SK-N-SH (cell line): ENCODE measurements around the gene MRPL51. TPM values are rescaled to one million over a fixed set of nuclear protein-coding genes. Genes with fewer than 3 reads are reported as not detected.

Experiments used
- CTCF ChIA-PET: fragments of 300-600, 350-600 bp; formaldehyde crosslinking; extraction: SDS; loops from one replicate; lab custom pipeline; 2021; lab: Yijun Ruan, JAX
- POLR2A ChIA-PET: fragments of 350-600 bp; sonication (Branson Sonifier 250); formaldehyde crosslinking; extraction: SDS; loops from one replicate; lab custom pipeline; 2020; ENCODE audit warnings: antibody characterized with exemption, inconsistent platforms; lab: Yijun Ruan, JAX
- DNase-seq: peaks from one replicate; pipeline ENCODE4 v3.0.0; 2012
- H2AFZ ChIP-seq: fragments of 200-600 bp; sonication (generic); 2 replicates; pipeline ENCODE4 v1.8.1; 2016; ENCODE audit warnings: antibody characterized with exemption, mild to moderate bottlenecking, low read depth
- H3F3A ChIP-seq: fragments of 200-600 bp; sonication (generic); replicated peaks from 2 replicates; pipeline ENCODE3; 2016; ENCODE audit warnings: antibody characterized with exemption, mild to moderate bottlenecking; ENCODE audit not compliant: insufficient read depth
- H3K27ac ChIP-seq, 2 experiments: fragments of 200-500 bp in 1 of 2; fragments of 200-600 bp in 1 of 2; sonication (Bioruptor generic) in 1 of 2; sonication (generic), shearing (Covaris generic) in 1 of 2; 2 replicates each; pipeline versions ENCODE4 v1.5.1 to v1.6.1; 2014 to 2016; ENCODE audit warnings: low read depth in 2 of 2, inconsistent platforms in 1 of 2, low read length in 1 of 2, mild to moderate bottlenecking in 1 of 2, mixed read lengths in 1 of 2
- H3K27me3 ChIP-seq: fragments of 200-600 bp; sonication (generic), shearing (Covaris generic); 2 replicates; pipeline ENCODE4 v1.6.1; 2016; ENCODE audit warnings: mixed run types; ENCODE audit not compliant: insufficient read depth
- H3K36me3 ChIP-seq, 2 experiments: fragments of 200-500 bp in 1 of 2; fragments of 200-600 bp in 1 of 2; sonication (Bioruptor generic) in 1 of 2; sonication (generic) in 1 of 2; replicated peaks in 1 of 2; 2 replicates each; pipeline versions ENCODE3 to v1.5.1; 2014 to 2016; ENCODE audit warnings: low read length in 1 of 2, mild to moderate bottlenecking in 1 of 2; ENCODE audit not compliant: insufficient read depth in 2 of 2, control insufficient read depth in 1 of 2
- H3K4me1 ChIP-seq, 2 experiments: fragments of 200-500 bp in 1 of 2; fragments of 200-600 bp in 1 of 2; sonication (Bioruptor generic) in 1 of 2; sonication (generic), shearing (Covaris generic) in 1 of 2; 2 replicates each; pipeline versions ENCODE4 v1.5.1 to v1.6.1; 2014 to 2016; ENCODE audit warnings: low read depth in 1 of 2, low read length in 1 of 2, mixed run types in 1 of 2; ENCODE audit not compliant: insufficient read depth in 2 of 2, control insufficient read depth in 1 of 2
- H3K4me2 ChIP-seq: fragments of 200-600 bp; sonication (generic), shearing (Covaris generic); 2 replicates; pipeline ENCODE4 v1.6.1; 2017; ENCODE audit warnings: mixed run types
- H3K4me3 ChIP-seq, 2 experiments: fragments of 200-500 bp in 1 of 2; fragments of 200-600 bp in 1 of 2; sonication (Bioruptor generic) in 1 of 2; sonication (generic), shearing (Covaris generic) in 1 of 2; 2 replicates each; pipeline versions ENCODE4 v1.5.1 to v1.8.1; 2014 to 2016; ENCODE audit warnings: low read depth in 2 of 2, inconsistent platforms in 1 of 2, low read length in 1 of 2, mild to moderate bottlenecking in 1 of 2, mixed read lengths in 1 of 2, moderate library complexity in 1 of 2
- H3K79me2 ChIP-seq: fragments of 200-600 bp; sonication (generic); 2 replicates; pipeline ENCODE4 v1.8.1; 2017; ENCODE audit warnings: mild to moderate bottlenecking; ENCODE audit not compliant: insufficient read depth
- H3K9ac ChIP-seq: fragments of 200-600 bp; sonication (generic); 2 replicates; pipeline ENCODE4 v1.6.1; 2017; ENCODE audit warnings: mixed run types
- H3K9me2 ChIP-seq: fragments of 200-600 bp; sonication (generic); 2 replicates; pipeline ENCODE4 v1.6.1; 2017; ENCODE audit warnings: mixed run types
- H3K9me3 ChIP-seq: fragments of 200-600 bp; sonication (generic); 2 replicates; pipeline ENCODE4 v1.6.1; 2017; ENCODE audit warnings: mixed run types, mild to moderate bottlenecking, moderate library complexity
- H4K20me1 ChIP-seq: fragments of 200-600 bp; sonication (generic); 2 replicates; pipeline ENCODE4 v1.6.1; 2017; ENCODE audit warnings: mild to moderate bottlenecking, mixed run types; ENCODE audit not compliant: insufficient read depth
- CHD2 ChIP-seq: fragments of 150-350 bp; IDR thresholded peaks from 2 replicates; pipeline ENCODE4 v1.6.1; 2018; ENCODE audit warnings: low read length; ENCODE audit not compliant: partially characterized antibody
- FOXJ3 ChIP-seq: sonication (generic); formaldehyde crosslinking; IDR thresholded peaks from 2 replicates; pipeline ENCODE4 v1.5.1; 2020; ENCODE audit warnings: mild to moderate bottlenecking, missing genetic modification reagents
- FOXM1 ChIP-seq: IDR thresholded peaks from 2 replicates; pipeline ENCODE4 v1.4.0; 2012; ENCODE audit warnings: low read depth, mild to moderate bottlenecking
- GABPA ChIP-seq: IDR thresholded peaks from 2 replicates; pipeline ENCODE4 v1.4.0; 2012; ENCODE audit warnings: low read depth, mild to moderate bottlenecking
- JUND ChIP-seq: IDR thresholded peaks from 2 replicates; pipeline ENCODE4 v1.4.0; 2012
- MAX ChIP-seq: IDR thresholded peaks from 2 replicates; pipeline ENCODE4 v1.4.0; 2012; ENCODE audit warnings: low read depth
- MEF2A ChIP-seq: IDR thresholded peaks from 2 replicates; pipeline ENCODE4 v1.4.0; 2012; ENCODE audit warnings: low read depth, borderline replicate concordance
- PBX3 ChIP-seq: IDR thresholded peaks from 2 replicates; pipeline ENCODE4; 2012
- RCOR1 ChIP-seq: fragments of 150-350 bp; IDR thresholded peaks from 2 replicates; pipeline ENCODE4 v1.6.1; 2017; ENCODE audit warnings: antibody characterized with exemption, low read length
- RFX5 ChIP-seq: IDR thresholded peaks from 2 replicates; pipeline ENCODE4 v1.6.1; 2012; ENCODE audit warnings: mild to moderate bottlenecking, improper control_type of control experiment, low read length
- RXRA ChIP-seq: IDR thresholded peaks from 2 replicates; pipeline ENCODE4 v1.4.0; 2012; ENCODE audit warnings: low read depth, mild to moderate bottlenecking, borderline replicate concordance
- SMC3 ChIP-seq: IDR thresholded peaks from 2 replicates; pipeline ENCODE4 v1.6.1; 2012; ENCODE audit warnings: low read depth, low read length, improper control_type of control experiment
- TAF1 ChIP-seq: IDR thresholded peaks from 2 replicates; pipeline ENCODE4 v1.6.1; 2012; ENCODE audit warnings: low read depth, mild to moderate bottlenecking, low read length, moderate library complexity, borderline replicate concordance
- TCF12 ChIP-seq: IDR thresholded peaks from 2 replicates; pipeline ENCODE4 v1.4.0; 2012
- TEAD4 ChIP-seq: IDR thresholded peaks from 2 replicates; pipeline ENCODE4 v1.4.0; 2012; ENCODE audit warnings: mild to moderate bottlenecking, borderline replicate concordance; ENCODE audit not compliant: insufficient read depth
- USF1 ChIP-seq: IDR thresholded peaks from 2 replicates; pipeline ENCODE4 v1.4.0; 2012; ENCODE audit warnings: low read depth, borderline replicate concordance
- USF2 ChIP-seq: fragments of 150-350 bp; IDR thresholded peaks from 2 replicates; pipeline ENCODE4 v1.6.1; 2017; ENCODE audit warnings: antibody characterized with exemption, low read length, low read depth, borderline replicate concordance
- WGBS: methylation state at CpG from one replicate; pipeline ENCODE4 v1.1.6; 2017; ENCODE audit warnings: low lambda C conversion rate; 5-methylcytosine and 5-hydroxymethylcytosine counted together
- polyA plus RNA-seq, 3 experiments: library from polyadenylated mRNA; depleted of rRNA; stranded (reverse); fragments of >200 nt; gene quantifications; 2 replicates each; pipeline ENCODE4 v1.2.3, GENCODE V29; 2012

The MRPL51 gene
- polyA plus RNA-seq, 1 of the 3 experiments (the other 2 are of a cell fraction), result 189 TPM

GRCh38 chr12:6462234-6462995 is 30.6 kb downstream of the MRPL51 start:
- peaks cover 4% of the 10 kb centered on the region for H3F3A ChIP-seq
- ChIA-PET CTCF (interaction anchor here (0.6 to 1.1 kb wide), 8 partner anchors 22 to 682 kb away, joined by 3 to 6 read pairs (median 3); no protein-coding TSS in a partner anchor), POLR2A (interaction anchor here (1.5 kb wide), 1 partner anchor 11 kb away, joined by 5 read pairs; the partner anchor contains the start of gene TAPBPL)
- DNase-seq, result no peak
- no peak overlapping the region for H2AFZ ChIP-seq
- no peaks in the 10 kb centered on the region for H3K9me3 ChIP-seq
- H3K9me2 ChIP-seq, result no peaks in the 10 kb centered on the region
- H3K4me2 ChIP-seq, result no peak overlapping the region
- no peaks in the 10 kb centered on the region for H3K4me1 ChIP-seq
- peaks cover 51 to 59% of the 10 kb centered on the region in 2 experiments for H3K36me3 ChIP-seq
- TF ChIP-seq PBX3 (no peak), FOXM1 (no peak), TCF12 (no peak), USF2 (no peak), USF1 (no peak), MAX (no peak), RXRA (no peak), CHD2 (no peak), JUND (no peak), MEF2A (no peak), TEAD4 (no peak), GABPA (no peak), SMC3 (no peak), RFX5 (no peak), RCOR1 (no peak), FOXJ3 (CRISPR knock-in tag) (no peak), TAF1 (no peak)
- H3K27ac ChIP-seq, result no peak overlapping the region
- no peaks in the 10 kb centered on the region for H4K20me1 ChIP-seq
- no peaks in the 10 kb centered on the region for H3K27me3 ChIP-seq
- 92% methylated on average over 14 of the region's 14 CpGs for WGBS
- no peak overlapping the region for H3K9ac ChIP-seq
- H3K4me3 ChIP-seq, result no peak overlapping the region
- peaks cover 9% of the 10 kb centered on the region; the same call in 1 of the 2 replicates for H3K79me2 ChIP-seq
